NCI-H2029 (cell line): ENCODE data around the gene SDC4.

Experiments used
- DNase-seq: peaks from one replicate; lab custom pipeline; 2025; lab: John Stamatoyannopoulos, UW

SDC4 gene

GRCh38 chr20:45347936-45348778, at the start of gene SDC4:
Gene SDC4 (minus strand): TSS chr20:45348424. CDS start chr20:45348384, 40 bp downstream.
- peak; percentile 30 for DNase-seq

GRCh38 chr20:45395114-45395415, 46.8 kb upstream of the SDC4 start:
- no peak for DNase-seq

- no peak for DNase-seq
Observed at GRCh38 chr20:45394221-45395113, 46.2 kb upstream of the SDC4 start.

- DNase-seq: no peak
Observed at GRCh38 chr20:45392733-45393132, 44.5 kb upstream of the SDC4 start.

GRCh38 chr20:45391559-45391958, 43.3 kb upstream of the SDC4 start:
- DNase-seq: no peak

GRCh38 chr20:45390931-45391330, 42.7 kb upstream of the SDC4 start:
- DNase-seq: no peak

GRCh38 chr20:45387274-45387673, 39.0 kb upstream of the SDC4 start:
- DNase-seq: no peak

- DNase-seq: no peak
Observed at GRCh38 chr20:45378191-45378590, 30.0 kb upstream of the SDC4 start, which contains the start of gene TP53TG5. Gene TP53TG5 (minus strand): TSS chr20:45378325. CDS start chr20:45378236, 89 bp downstream.

GRCh38 chr20:45377269-45377668, 29.0 kb upstream of the SDC4 start:
- DNase-seq: no peak

GRCh38 chr20:45374966-45375365, 26.7 kb upstream of the SDC4 start:
- DNase-seq: no peak

GRCh38 chr20:45374101-45374467, 25.9 kb upstream of the SDC4 start:
- DNase-seq: no peak

GRCh38 chr20:45373353-45374100, 25.3 kb upstream of the SDC4 start:
- peak; percentile 83 for DNase-seq

GRCh38 chr20:45372646-45373352, 24.6 kb upstream of the SDC4 start:
- DNase-seq: no peak

GRCh38 chr20:45372241-45372640, 24.0 kb upstream of the SDC4 start:
- no peak for DNase-seq

- no peak for DNase-seq
Observed at GRCh38 chr20:45370571-45371160, 22.4 kb upstream of the SDC4 start.

GRCh38 chr20:45368221-45368980, 20.2 kb upstream of the SDC4 start:
- no peak for DNase-seq

GRCh38 chr20:45367126-45367525, 18.9 kb upstream of the SDC4 start:
- DNase-seq: no peak

- DNase-seq: no peak
Observed at GRCh38 chr20:45366631-45367030, 18.4 kb upstream of the SDC4 start.

GRCh38 chr20:45366192-45366591, 18.0 kb upstream of the SDC4 start:
- no peak for DNase-seq

- DNase-seq: no peak
Observed at GRCh38 chr20:45365444-45365970, 17.3 kb upstream of the SDC4 start.
